Ectodermal cell (in vitro differentiated cells): ENCODE data around the gene PALS2.

Experiments used
- H3K27ac ChIP-seq: 2 replicates; pipeline ENCODE4 v1.7.0; 2013; ENCODE audit warnings: mild to moderate bottlenecking, low read depth, low read length; ENCODE audit not compliant: insufficient read depth, poor library complexity, severe bottlenecking
- H3K27me3 ChIP-seq: 2 replicates; pipeline ENCODE4 v1.7.0; 2013; ENCODE audit warnings: mild to moderate bottlenecking, low read length; ENCODE audit not compliant: insufficient read depth, control insufficient read depth, poor library complexity, severe bottlenecking
- H3K36me3 ChIP-seq: one replicate; pipeline ENCODE4 v1.7.0; 2013; ENCODE audit warnings: low read length; ENCODE audit not compliant: control insufficient read depth, insufficient read depth
- H3K4me1 ChIP-seq: one replicate; pipeline ENCODE4 v1.7.0; 2013; ENCODE audit warnings: low read length; ENCODE audit not compliant: control insufficient read depth, insufficient read depth
- H3K4me3 ChIP-seq: 2 replicates; pipeline ENCODE4 v1.7.0; 2013; ENCODE audit warnings: low read depth, low read length, control low read depth; ENCODE audit not compliant: insufficient read depth
- H3K9me3 ChIP-seq: 2 replicates; pipeline ENCODE4 v1.7.0; 2013; ENCODE audit warnings: mild to moderate bottlenecking, low read length, moderate library complexity; ENCODE audit not compliant: control insufficient read depth
- WGBS, 2 experiments: methylation state at CpG; one replicate each; pipeline ENCODE4 v1.1.7; 2013; ENCODE audit warnings: missing lambda C conversion rate in 2 of 2; 5-methylcytosine and 5-hydroxymethylcytosine counted together

The PALS2 gene

DNA sequence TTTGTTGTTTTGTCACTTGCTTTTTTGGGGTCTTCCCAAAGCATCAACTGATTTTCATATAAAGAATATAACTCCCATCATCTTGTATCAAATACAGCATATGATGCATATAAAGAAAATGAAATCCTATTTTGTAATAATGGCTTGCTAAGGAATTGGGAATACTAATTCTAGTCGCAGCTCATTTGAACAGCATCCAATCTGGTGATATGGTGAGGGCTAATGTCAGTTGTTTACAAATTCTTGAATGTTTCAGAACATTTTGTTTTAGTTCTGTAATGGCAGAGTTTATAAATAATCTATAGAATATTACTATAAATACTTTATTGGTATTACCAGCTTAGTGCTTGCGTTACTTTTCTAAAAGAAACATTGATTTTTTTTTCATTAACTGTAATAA lies 8.9 kb downstream of the PALS2 start:
- Histone ChIP-seq H3K9me3 (no peaks in the 10 kb centered on the region), H3K4me3 (no peak overlapping the region), H3K27ac (no peak overlapping the region), H3K27me3 (no peaks in the 10 kb centered on the region), H3K36me3 (no peaks in the 10 kb centered on the region), H3K4me1 (no peaks in the 10 kb centered on the region)
- WGBS, 2 experiments: 74 to 96% methylated on average over 1 of the region's 2 CpGs

DNA sequence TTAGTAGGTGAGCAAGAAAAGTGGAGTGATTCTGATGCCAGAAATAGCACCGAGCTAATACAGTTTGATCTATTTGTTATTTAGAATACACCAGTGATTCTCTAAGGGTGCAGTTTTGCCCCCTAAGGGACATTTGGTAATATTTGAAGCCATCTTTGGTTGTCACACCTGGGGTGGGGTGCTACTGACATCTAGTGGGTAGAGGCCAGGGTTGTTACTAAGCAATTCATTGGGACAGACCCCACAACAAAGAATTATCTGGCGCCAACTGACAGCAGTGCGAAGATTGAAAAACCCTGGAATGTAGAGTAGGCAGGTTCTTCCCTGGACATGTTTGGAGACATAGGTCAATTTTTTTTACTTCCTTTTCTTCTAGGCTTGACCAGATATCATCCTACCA lies 14.6 kb downstream of the PALS2 start:
- Histone ChIP-seq H3K27me3 (no peaks in the 10 kb centered on the region), H3K4me1 (no peaks in the 10 kb centered on the region), H3K27ac (no peak overlapping the region), H3K9me3 (no peaks in the 10 kb centered on the region), H3K36me3 (no peaks in the 10 kb centered on the region), H3K4me3 (no peak overlapping the region)
- WGBS, 2 experiments: 78 to 82% methylated on average over 3 of the region's 3 CpGs

DNA sequence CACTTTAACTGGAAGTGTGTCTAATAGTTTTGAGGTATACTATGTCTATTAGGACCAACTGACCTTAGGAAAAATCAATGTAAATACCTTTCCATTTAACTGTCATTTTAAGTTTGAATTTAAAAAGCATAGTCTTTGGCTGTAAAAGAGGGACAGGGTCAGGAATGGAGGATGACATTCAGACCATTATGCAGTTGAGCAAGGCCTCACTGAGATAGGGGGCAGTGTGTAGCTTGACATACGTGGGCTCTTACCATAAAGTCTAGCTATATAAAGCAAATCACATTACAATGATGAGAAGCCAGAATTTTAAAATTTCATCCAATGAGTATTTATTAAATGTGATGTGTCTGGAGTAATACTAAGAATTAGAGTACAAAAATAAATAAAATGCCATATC lies 17.9 kb downstream of the PALS2 start:
- Histone ChIP-seq H3K36me3 (no peaks in the 10 kb centered on the region), H3K9me3 (no peaks in the 10 kb centered on the region), H3K4me3 (no peak overlapping the region), H3K4me1 (no peaks in the 10 kb centered on the region), H3K27me3 (no peaks in the 10 kb centered on the region), H3K27ac (no peak overlapping the region)
- no CpG with 5 or more reads among the region's 1 CpG for WGBS, 2 experiments

DNA sequence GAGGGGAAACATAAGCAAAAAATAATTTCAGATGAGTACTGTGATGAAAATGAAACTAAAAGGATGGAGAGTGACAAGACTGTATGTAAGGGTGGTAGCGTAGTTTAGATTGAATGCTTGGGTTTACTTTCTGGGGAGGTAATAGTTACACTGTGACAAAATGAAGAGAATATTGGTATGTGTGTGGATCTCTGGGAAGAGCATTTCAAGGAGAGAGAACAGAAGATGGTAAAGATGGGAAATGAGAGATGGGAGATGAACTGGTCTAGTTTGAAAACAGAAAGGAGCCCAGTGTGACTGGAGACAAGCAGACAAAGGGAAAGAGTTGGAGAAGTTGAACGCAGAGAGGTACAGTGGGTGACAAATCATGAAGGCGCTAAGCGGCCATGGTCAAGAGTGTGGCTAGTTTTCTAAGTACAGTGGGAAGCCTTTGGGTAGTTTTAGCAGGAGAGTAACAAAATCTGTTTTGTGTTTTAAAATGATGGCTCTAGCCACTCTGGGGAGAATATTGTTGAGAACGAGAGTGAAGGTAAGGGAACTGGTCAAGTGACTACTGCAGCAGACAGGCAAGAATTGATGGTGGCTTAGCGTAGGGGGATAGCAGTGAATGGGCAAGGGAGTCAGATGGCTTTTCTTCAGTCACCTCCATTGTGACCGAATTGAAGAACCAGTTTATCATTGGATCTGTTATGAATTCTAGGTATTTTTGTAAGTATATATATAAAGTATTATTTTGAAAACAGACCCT lies 22.6 kb downstream of the PALS2 start:
- no peaks in the 10 kb centered on the region for H3K9me3 ChIP-seq
- H3K4me3 ChIP-seq: no peak overlapping the region
- WGBS, 2 experiments: 94 to 98% methylated on average over 7 of the region's 7 CpGs
- H3K36me3 ChIP-seq: no peaks in the 10 kb centered on the region
- no peaks in the 10 kb centered on the region for H3K4me1 ChIP-seq
- H3K27ac ChIP-seq: no peak overlapping the region
- H3K27me3 ChIP-seq: no peaks in the 10 kb centered on the region

DNA sequence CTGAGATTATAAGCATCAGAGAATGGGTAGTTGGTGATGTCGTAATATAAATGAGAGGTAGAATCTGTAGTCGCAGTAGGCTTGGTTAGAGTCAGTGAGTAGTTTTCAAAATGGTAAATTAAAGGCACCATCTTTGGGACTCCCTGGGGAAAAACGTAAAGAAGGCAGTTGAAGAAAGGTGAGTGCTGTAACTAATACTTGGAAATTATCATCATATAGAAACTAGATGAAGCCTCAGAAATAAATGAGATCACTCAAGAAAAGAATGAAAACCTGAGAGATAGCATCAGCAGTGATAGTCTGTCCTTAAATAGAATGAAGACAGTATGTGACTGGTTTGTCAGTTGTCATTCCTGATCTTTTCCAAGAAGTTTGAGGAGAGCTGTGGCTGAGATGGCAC lies 23.8 kb downstream of the PALS2 start:
- WGBS, 2 experiments: 92 to 93% methylated on average over 3 of the region's 3 CpGs
- H3K4me1 ChIP-seq: no peaks in the 10 kb centered on the region
- H3K36me3 ChIP-seq: no peaks in the 10 kb centered on the region
- H3K4me3 ChIP-seq: no peak overlapping the region
- H3K27me3 ChIP-seq: no peaks in the 10 kb centered on the region
- no peaks in the 10 kb centered on the region for H3K9me3 ChIP-seq
- H3K27ac ChIP-seq: no peak overlapping the region

DNA sequence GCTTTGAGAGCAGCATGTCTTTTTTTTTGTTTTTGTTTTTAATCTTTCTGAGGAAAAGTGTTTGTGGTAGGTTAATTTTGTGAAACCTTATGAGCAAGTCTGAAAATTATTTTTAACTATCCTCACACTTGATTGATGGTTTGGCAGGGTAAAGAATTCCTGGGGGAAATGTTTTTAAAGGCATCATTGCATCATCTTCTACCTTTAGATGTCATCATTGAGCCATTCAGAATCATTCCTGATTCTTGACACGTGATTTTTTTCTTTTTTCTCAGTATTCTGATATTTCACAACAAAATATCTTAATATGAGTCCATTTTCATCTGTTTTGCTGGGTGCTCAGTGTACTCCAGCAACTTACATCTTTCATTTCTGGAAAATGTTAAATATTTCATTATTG lies 28.3 kb downstream of the PALS2 start:
- no peaks in the 10 kb centered on the region for H3K36me3 ChIP-seq
- H3K27ac ChIP-seq: no peak overlapping the region
- H3K4me1 ChIP-seq: no peaks in the 10 kb centered on the region
- WGBS, 2 experiments: 88 to 93% methylated on average over 1 of the region's 1 CpG
- no peaks in the 10 kb centered on the region for H3K9me3 ChIP-seq
- no peak overlapping the region for H3K4me3 ChIP-seq
- H3K27me3 ChIP-seq: no peaks in the 10 kb centered on the region

DNA sequence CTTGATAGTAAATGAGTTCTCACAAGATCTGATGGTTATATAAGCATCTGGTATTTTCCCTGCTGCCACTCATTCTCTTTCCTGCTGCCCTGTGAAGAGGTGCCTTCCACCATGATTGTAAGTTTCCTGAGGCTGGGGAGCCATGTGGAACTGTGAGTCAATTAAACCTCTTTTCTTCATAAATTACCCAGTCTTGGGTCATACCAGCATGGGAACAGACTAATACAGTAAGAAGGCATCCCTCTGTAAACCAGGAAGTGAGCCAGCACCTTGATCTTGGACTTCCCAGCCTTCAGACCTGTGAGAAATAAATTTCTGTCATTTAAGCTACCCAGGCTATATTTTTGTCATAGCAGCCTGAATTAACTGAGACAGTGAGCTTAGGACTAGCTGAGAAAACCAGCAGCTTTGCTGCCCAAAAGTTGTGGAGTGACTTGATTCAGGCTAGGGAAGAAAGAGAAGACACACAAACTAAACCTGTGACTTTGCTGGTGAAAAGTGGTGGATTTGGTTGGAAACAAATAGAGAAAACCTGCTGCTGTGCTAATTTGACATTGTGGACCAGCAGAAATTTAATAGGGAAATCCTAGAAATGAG lies 29.7 kb downstream of the PALS2 start:
- Histone ChIP-seq H3K27me3 (no peaks in the 10 kb centered on the region), H3K27ac (no peak overlapping the region), H3K4me3 (no peak overlapping the region), H3K4me1 (no peaks in the 10 kb centered on the region), H3K36me3 (no peaks in the 10 kb centered on the region), H3K9me3 (no peaks in the 10 kb centered on the region)

DNA sequence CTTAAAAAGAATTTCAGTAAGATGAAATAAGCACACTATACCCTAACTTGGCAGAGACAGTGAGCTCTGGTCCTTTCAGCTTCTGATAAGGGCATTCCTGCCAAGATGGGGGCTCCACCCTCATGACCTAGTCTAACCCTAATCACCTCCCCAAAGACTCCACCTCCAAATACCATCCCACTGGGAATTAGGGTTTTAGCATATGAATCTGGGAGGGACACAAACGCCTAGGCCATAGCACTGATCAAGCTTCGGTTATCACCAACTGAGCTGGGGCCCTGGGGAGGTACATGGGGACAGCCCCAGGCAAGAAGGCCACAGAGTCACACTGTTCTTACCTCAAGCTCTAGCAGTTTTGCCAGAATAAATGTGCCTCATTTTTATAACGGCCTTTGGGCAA lies 31.4 kb downstream of the PALS2 start:
- Histone ChIP-seq H3K9me3 (no peaks in the 10 kb centered on the region), H3K36me3 (no peaks in the 10 kb centered on the region), H3K27ac (no peak overlapping the region), H3K27me3 (no peaks in the 10 kb centered on the region), H3K4me3 (no peak overlapping the region), H3K4me1 (no peaks in the 10 kb centered on the region)
- 36 to 38% methylated on average over 3 of the region's 3 CpGs for WGBS, 2 experiments

DNA sequence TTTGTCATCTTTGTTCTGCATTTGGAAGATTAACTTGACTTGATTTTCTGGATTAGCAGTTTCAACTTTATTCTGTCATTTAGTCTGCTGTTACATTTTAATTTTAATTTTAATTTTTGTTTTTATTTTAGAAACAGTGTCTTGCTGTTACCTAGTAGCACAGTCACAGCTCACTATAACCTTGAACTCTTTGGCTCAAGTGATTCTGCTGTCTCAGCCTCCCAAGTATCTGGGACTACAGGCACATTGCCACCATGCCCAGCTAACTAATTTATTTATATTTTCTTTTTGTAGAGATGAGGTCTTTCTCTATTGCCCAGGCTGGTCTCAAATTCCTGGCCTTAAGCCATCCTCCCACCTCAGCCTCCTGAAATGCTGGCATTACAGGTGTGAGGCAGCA lies 35.3 kb downstream of the PALS2 start:
- H3K4me3 ChIP-seq: no peak overlapping the region
- H3K27me3 ChIP-seq: no peaks in the 10 kb centered on the region
- H3K4me1 ChIP-seq: no peaks in the 10 kb centered on the region
- H3K9me3 ChIP-seq: no peaks in the 10 kb centered on the region
- no peak overlapping the region for H3K27ac ChIP-seq
- no peaks in the 10 kb centered on the region for H3K36me3 ChIP-seq

DNA sequence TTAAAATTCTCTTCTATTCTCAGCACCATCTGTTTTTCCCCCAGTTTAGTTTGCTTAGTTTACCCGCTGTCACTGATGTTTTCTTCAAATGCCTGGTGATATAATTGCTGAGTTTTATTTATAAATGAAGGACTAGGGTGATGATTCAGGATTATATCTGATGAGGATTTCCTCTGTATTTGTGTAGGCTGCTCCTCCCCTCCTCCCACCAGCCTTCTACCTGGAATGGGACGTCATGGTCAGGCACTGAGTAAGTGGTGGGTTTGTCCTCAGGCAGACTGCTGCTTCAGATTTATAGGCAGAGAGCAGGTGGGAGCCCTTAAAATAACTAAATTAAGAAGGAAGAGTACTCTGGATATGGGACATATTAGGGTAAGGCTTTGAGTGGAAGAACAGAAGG lies 35.8 kb downstream of the PALS2 start:
- H3K9me3 ChIP-seq: no peaks in the 10 kb centered on the region
- no peaks in the 10 kb centered on the region for H3K4me1 ChIP-seq
- no peaks in the 10 kb centered on the region for H3K27me3 ChIP-seq
- WGBS, 2 experiments: 64% methylated on average over 2 of the region's 2 CpGs
- H3K36me3 ChIP-seq: no peaks in the 10 kb centered on the region
- no peak overlapping the region for H3K27ac ChIP-seq
- H3K4me3 ChIP-seq: no peak overlapping the region
